Urothelium cell line (cell line): ENCODE data around the gene ANKRD62.
"Not testable (repeated sequence)": the region's sequence is repeated elsewhere in the genome, so short reads cannot be mapped to it uniquely, and the experiment has no call there.

Experiments used
- DNase-seq: peaks from one replicate; pipeline ENCODE4 v3.0.0; 2011; ENCODE audit warnings: low spot score, mixed read lengths
- FAIRE-seq: peaks from 2 replicates; lab custom pipeline; 2011; peaks lifted over from hg19 to GRCh38; lab: Jason Lieb, UNC

ANKRD62 gene

GRCh38 chr18:12091538-12092141 is 2.0 kb upstream of the ANKRD62 start:
- FAIRE-seq: no peak

DNA sequence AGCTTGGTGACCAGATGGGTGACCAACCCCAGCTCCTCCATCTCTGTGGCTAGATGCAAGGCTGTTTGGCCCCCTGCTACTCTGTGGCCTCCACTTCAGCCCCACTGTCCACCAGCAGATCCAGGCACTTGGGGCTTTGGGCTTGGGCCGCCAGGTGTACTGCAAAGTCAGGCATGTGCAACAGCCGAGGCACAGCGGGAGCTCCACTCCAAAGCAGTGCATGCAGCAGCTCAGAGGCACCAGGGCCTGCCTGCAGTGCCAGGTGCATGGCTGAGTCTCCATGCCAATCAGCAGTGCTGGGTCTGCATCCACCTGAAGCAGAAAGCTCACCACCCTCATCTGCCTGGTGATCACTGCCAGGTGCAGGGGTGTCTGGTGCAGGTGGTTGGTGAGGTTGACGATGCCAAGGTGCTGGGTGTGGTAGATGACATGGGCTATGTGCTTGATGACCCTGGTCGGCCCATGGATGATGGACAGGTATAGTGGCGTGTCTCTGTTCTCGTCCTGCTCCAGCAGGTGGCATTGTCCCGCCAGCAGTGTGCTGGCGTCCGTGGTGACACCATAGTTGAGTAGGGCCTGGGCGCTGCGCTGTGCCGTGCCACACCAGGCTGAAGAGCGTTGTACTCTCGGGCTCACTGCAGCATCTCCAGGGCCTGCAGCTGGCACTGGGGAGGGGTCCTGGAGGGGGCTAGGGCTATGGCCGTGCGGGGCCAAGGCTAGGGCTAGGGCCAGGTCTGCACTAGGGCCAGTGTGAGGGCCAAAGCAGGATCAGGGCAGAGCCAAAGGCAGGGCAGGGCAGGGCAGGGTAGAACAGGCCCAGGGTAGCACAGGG is 1.0 kb upstream of the ANKRD62 start:
- FAIRE-seq (peak; percentile 97), DNase-seq (no peak)

More at GRCh38 chr18:12091538-12092141, 2.0 kb upstream of the ANKRD62 start:
- no peak for DNase-seq

DNA sequence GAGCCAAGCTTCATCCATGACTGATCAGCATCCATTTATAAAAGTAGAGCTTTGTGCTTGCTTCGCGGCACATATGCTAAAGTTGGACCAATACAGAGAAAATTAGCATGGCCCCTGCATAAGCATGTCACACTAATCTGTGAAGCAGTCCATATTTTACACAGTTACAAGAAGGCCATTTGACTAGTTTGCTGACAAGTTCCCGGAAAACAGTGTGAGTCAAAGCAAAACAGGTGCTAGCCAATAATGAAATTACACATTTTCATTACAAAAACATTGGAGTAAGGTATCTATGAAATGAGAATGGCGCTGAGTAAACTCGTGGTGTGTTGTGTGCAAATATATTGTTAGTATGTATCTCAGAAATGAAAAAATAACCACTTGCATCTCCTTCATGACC is 4.7 kb downstream of the ANKRD62 start:
- DNase-seq: no peak
- FAIRE-seq: peak; percentile 71

GRCh38 chr18:12099160-12099559 is 5.5 kb downstream of the ANKRD62 start:
- FAIRE-seq (no peak), DNase-seq (no peak)

GRCh38 chr18:12101266-12101665 is 7.6 kb downstream of the ANKRD62 start:
- FAIRE-seq (no peak), DNase-seq (no peak)

DNA sequence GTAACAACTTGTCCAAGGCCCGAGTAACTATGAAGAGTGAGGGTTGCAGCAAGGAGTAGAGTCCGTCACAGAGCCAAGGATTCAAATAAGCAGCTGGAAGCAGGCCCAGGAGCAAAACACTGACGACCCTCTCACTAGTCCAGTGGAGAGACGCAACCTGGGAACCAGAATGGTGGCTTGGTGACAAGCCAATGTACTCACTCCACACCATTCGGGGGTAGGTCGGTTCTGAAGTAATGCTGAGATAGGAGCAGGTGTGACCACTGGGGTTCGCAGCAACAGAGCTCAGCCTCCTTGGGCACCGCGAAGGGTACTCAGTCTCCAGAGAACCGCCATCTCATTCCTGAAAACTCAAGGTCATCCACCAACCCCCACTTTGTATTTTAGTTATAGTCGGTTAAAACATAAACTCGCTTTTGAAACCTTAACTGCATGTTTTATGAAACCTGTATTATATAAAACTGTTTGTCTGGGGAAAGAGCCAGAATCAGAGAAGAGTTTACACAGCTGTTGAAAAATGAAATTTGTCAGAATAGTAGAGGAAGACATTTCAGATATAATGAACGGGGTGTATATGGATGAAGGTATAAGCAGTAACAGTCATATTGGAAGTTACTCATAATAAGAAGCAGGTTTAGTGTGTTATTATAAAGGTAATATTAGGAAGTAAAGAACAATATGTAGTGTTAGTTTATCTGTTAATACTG is 8.6 kb downstream of the ANKRD62 start:
- DNase-seq: no peak
- FAIRE-seq: peak; percentile 13

GRCh38 chr18:12106471-12106870 is 12.8 kb downstream of the ANKRD62 start:
- no peak for FAIRE-seq

DNA sequence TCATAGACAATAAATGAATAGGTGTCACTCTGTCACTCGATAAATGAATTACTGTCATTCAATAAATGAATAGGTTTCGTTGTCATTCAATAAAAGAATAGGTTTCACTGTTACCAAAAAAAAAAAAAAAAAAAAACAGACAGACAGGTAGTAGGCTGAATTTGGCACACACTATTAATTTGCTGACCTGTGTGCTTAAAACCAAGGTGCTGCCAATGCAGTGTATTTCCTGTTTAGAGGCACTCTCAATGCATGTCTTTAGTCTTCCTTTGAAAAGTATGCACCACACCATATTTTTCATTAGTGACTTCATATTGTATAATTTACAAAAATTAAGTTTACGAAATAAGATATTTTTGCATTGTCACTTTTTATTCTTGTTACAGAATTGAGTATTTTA is 16.2 kb downstream of the ANKRD62 start:
- FAIRE-seq (no peak), DNase-seq (no peak)

More at GRCh38 chr18:12106471-12106870, 12.8 kb downstream of the ANKRD62 start:
- no peak for DNase-seq

- no peak for FAIRE-seq
- DNase-seq: no peak
Observed at GRCh38 chr18:12113999-12114646, 20.5 kb downstream of the ANKRD62 start.

DNA sequence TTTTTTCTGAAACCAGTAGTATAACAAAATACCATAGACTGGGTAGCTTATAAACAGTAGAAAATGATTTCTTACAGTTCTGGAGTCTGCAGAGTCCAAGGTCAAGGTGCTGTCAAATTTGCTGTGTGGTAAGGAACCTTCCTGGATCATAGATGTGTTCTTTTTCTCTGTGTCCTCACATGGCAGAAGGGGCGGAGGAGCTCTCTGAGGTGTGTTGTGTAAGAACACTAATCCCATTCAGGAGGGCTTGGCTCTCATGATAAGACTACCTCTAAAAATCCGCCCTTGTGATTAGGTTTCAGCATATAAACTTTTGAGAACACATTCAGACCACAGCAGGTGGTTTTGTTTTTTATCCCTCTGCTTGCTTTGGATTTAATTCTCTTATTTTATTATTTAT is 25.7 kb downstream of the ANKRD62 start:
- FAIRE-seq (no peak), DNase-seq (no peak)

DNA sequence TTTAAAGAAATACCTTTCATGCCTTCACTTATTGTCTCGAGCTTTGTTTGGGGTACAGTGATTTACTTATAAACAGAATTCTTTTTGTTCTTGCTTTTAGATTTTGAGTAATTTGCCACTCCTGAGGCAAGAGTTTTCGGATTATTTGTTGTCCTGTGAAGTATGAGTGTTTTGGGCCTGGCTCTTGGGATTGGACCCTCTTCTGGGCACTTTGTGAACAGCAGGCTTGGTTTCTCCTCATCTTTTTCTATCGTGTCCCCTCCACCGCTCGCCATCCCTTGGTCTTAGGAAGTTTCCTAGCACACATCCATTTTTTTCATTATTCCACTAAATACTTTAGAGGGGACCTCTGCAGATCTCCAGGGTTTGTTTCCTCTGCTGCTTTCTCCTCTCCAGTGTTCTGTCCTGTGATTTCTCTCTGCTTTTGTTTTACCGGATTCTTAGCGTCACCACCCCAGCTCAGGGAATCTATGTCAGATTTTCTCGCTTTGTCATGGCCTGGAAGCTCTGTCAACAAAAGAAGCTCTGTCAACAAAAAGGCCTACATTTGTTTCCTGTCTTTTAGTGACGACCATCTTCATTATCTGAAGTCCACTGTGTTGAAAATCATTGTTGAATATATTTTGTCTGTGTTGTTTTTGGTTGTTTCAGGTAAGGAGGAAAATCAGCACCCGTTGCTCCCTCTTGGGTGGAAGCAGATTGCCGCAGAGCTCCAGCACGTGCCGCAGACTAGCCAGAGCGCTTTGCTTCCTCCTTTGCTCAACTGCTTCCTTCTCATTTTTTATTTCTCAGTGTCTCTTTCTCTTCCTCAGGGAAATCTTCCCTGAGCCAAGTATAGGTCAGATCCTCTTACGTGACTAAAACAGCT is 27.8 kb downstream of the ANKRD62 start:
- peak; percentile 44 for DNase-seq
- peak; percentile 37 for FAIRE-seq

DNA sequence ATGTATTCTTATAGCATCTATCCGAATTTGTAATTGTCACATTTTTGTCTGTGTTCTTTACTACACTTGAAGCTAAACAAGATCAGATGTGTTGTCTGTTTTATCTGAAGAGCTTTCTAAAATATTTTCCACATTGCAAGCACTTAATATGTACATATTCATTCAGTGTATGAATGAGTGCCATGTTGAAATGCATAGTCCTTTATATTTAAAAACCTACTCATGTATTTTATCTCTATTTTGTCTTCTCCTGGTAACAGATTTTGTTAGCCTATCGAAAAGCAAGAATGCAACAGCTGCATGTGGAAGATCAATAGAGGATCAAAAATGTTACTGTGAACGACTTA is 28.4 kb downstream of the ANKRD62 start:
- FAIRE-seq, DNase-seq: not testable (repeated sequence)

DNA sequence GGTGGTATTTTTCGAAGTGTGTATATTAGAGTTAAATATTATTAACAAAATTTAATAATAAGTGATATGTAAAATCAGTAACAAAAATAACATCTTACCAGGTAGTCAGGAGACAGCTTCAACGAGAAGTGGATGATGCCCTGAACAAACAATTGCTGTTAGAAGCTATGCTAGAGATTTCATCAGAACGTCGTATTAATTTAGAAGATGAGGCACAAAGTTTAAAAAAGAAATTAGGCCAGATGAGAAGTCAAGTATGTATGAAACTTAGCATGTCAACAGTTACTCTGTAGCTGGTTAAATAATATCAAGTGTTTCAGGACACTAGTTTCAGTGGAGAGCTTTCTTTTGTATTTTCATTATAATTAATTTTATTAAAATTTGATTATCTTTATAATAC is 34.0 kb downstream of the ANKRD62 start:
- not testable (repeated sequence) for FAIRE-seq, DNase-seq

DNA sequence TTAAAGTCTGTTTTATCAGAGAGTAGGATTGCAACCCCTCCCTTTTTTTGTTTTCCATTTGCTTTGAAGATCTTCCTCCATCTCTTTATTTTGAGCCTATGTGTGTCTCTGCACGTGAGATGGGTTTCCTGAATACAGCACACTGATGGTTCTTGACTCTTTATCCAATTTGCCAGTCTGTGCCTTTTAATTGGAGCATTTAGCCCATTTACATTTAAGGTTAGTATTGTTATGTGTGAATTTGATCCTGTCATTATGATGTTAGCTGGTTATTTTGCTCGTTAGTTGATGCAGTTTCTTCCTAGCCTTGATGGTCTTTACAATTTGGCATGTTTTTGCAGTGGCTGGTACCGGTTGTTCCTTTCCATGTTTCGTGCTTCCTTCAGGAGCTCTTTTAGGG is 45.2 kb downstream of the ANKRD62 start:
- FAIRE-seq, DNase-seq: not testable (repeated sequence)

- FAIRE-seq, DNase-seq: not testable (repeated sequence)
Observed at GRCh38 chr18:12140866-12141265, 47.2 kb downstream of the ANKRD62 start.

GRCh38 chr18:12141778-12142177 is 48.1 kb downstream of the ANKRD62 start:
- DNase-seq: not testable (repeated sequence)

GRCh38 chr18:12149431-12149830 is 55.8 kb downstream of the ANKRD62 start:
- peak; percentile 83 for FAIRE-seq
- not testable (repeated sequence) for DNase-seq

More at GRCh38 chr18:12141778-12142177, 48.1 kb downstream of the ANKRD62 start:
- FAIRE-seq: peak; percentile 79

- DNase-seq (no peak), FAIRE-seq (no peak)
Observed at GRCh38 chr18:12154361-12154760, 60.7 kb downstream of the ANKRD62 start.

DNA sequence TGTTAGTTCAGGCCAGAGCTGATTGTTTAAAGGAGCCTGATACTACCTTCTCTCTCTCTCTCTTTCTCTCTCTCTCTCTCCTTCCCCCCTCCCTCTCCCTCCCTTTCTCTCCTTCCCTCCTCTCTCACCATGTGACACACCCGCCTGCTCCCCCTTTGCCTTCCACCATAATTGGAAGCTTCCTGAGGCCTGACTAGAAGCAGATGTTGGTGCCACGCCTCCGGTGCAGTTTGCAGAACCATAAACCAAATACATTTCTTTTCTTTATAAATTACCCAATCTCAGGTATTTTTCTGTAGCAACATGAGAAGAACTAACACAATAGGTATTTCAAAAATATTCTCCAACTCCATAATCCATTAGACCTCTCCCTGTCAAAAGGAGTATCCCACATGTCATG is 62.4 kb downstream of the ANKRD62 start:
- FAIRE-seq (no peak), DNase-seq (no peak)

DNA sequence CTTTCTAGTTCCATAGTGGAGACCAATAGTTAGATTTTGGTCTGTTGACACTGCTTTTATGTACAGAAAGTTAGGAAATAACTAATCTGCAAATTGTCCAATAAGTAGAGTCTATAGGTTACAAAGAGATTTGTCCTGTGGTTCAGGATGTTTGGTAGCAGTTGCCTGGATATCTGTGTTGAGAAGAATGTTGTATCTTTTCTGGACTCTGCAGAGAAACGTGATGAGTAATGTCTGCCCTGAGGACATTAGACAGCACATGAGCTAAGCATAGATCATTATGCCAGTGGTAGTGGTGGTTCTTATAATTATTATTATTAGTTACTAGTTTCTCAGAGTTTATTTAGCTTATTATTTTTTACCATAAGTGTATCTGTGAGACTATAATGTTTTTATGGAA is 65.8 kb downstream of the ANKRD62 start:
- FAIRE-seq (no peak), DNase-seq (no peak)
